ENCODE results near the gene PIAS3.

Gene PIAS3

GRCh38 chr1:145806844-145807243 lies 52.0 kb downstream of the PIAS3 start:
- in situ Hi-C loops (cut with MboI; ENCODE audit: low sequenced_read_pairs, unreplicated experiment) = no loop called here
- no peak for DNase-seq (ENCODE audit: low spot score)
- no peak for TF ChIP-seq CTCF (IDR thresholded peaks at IDR 0.05; ENCODE audit: borderline replicate concordance, control extremely low read depth, extremely low read depth, insufficient read depth, missing control alignments)

DNA sequence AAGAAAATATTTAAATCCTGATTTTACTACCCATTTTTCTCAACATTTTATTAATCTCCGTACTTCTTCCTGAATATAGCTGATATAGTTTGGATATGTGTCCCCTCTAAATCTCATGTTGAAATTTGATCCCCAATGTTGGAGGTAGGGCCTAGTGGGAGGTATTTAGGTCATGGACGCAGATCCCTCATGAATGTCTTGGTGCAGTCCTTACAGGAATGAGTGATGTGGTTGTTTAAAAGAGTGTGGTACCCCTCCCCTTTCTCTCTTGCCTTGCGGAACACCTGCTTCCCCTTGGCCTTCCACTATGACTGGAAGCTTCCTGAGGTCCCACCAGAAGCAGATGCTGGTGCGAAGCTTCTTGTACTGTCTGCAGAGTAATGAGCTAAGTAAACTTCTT lies 52.5 kb downstream of the PIAS3 start:
- no peak for TF ChIP-seq CTCF (IDR thresholded peaks at IDR 0.05; ENCODE audit: borderline replicate concordance, control extremely low read depth, extremely low read depth, insufficient read depth, missing control alignments)
- in situ Hi-C loops (cut with MboI; ENCODE audit: low sequenced_read_pairs, unreplicated experiment) = no loop called here
- DNase-seq (ENCODE audit: low spot score) = no peak

DNA sequence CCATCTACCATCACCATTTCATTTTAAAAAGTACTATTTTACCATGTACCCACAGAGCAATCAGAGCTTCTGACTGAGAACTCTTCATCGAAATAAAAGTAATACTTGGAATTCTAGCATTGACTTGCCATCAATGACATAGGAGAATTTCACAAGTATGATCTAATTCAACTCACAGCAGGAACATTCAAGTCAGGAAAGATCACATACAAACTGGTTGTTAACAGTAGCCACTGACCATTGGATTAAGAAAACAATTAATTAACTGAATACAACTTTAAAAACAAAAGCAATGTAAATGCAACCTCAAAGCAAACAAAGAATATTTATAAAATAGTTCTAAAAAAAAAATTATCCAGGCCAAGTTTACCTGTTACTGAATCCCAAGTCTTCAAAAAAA lies 53.8 kb downstream of the PIAS3 start:
- in situ Hi-C loops (cut with MboI; ENCODE audit: low sequenced_read_pairs, unreplicated experiment) = no loop called here
- no peak for DNase-seq (ENCODE audit: low spot score)
- no peak for TF ChIP-seq CTCF (IDR thresholded peaks at IDR 0.05; ENCODE audit: borderline replicate concordance, control extremely low read depth, extremely low read depth, insufficient read depth, missing control alignments)

DNA sequence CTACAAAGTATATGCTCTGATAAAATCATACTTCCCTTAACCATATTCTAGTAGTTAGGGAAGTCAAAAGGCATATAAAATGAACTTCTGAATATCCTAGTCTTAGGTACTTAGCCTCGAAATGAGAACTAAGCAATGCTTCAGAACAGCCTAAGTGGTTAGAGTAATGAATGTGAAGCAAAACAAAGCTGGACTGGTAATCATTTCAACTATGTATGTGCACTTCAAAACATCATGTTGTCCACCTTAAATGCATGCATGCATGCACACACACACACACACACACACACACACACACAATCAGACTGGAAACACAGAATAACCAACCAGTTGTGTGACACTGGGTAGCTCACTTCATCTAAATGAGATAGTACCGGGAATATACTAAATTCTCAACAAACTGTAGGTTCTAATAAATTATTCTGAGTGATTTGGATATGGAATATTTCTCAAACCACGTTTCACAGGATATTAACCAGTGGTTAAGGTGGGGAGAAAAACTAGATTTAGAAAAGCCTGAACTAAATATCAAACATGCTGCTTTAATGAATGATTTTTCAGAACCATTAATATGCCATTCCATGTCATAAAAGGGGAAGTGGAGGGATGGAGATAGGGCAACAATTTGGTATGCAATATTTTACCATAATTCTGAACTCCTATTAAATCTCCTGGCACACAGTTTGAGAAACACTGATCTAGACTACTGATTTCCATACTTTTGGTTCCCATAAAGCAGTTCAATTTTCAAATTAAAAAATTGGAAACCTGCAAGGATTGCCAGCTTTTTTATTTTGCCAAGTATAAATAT lies 54.4 kb downstream of the PIAS3 start:
- in situ Hi-C loops (cut with MboI; ENCODE audit: low sequenced_read_pairs, unreplicated experiment) = no loop called here
- DNase-seq (ENCODE audit: low spot score) = no peak
- TF ChIP-seq CTCF (IDR thresholded peaks at IDR 0.05; ENCODE audit: borderline replicate concordance, control extremely low read depth, extremely low read depth, insufficient read depth, missing control alignments) = no peak

- no peak for DNase-seq (ENCODE audit: low spot score)
- no peak for TF ChIP-seq CTCF (IDR thresholded peaks at IDR 0.05; ENCODE audit: borderline replicate concordance, control extremely low read depth, extremely low read depth, insufficient read depth, missing control alignments)
- in situ Hi-C loops (cut with MboI; ENCODE audit: low sequenced_read_pairs, unreplicated experiment) = no loop called here
Measured at GRCh38 chr1:145799806-145800205, 59.1 kb downstream of the PIAS3 start.
